GM23248 (cell line): ENCODE results near the gene DAAM1. TPM values are rescaled to one million over a fixed set of nuclear protein-coding genes. Genes with fewer than 3 reads are reported as not detected.

ENCODE experiments used
- DNase-seq: peaks from one replicate; pipeline ENCODE4 v3.0.0-alpha.2; 2015
- H2AFZ ChIP-seq: fragments of 200-600 bp; sonication (generic); 2 replicates; pipeline ENCODE4 v1.6.1; 2016; ENCODE audit warnings: antibody characterized with exemption
- H3F3A ChIP-seq: fragments of 200-600 bp; sonication (generic); 2 replicates; pipeline ENCODE4 v1.6.1; 2016; ENCODE audit warnings: mild to moderate bottlenecking, antibody characterized with exemption, mixed run types; ENCODE audit not compliant: insufficient read depth
- H3K27ac ChIP-seq: fragments of 200-600 bp; sonication (generic); 2 replicates; pipeline ENCODE4 v1.5.1; 2016; ENCODE audit warnings: mild to moderate bottlenecking
- H3K27me3 ChIP-seq: fragments of 200-600 bp; sonication (generic); replicated peaks from 2 replicates; pipeline ENCODE4 v1.6.1; 2016; ENCODE audit warnings: mild to moderate bottlenecking; ENCODE audit not compliant: insufficient read depth
- H3K36me3 ChIP-seq: fragments of 200-600 bp; sonication (generic); 2 replicates; pipeline ENCODE4 v1.6.1; 2016; ENCODE audit warnings: low read depth, mild to moderate bottlenecking
- H3K4me1 ChIP-seq: fragments of 200-600 bp; sonication (generic); 2 replicates; pipeline ENCODE4 v1.6.1; 2016; ENCODE audit warnings: mild to moderate bottlenecking; ENCODE audit not compliant: insufficient read depth
- H3K4me2 ChIP-seq: fragments of 200-600 bp; sonication (generic); one replicate; pipeline ENCODE4 v1.6.1; 2016; ENCODE audit warnings: mild to moderate bottlenecking; ENCODE audit not compliant: unreplicated experiment
- H3K4me3 ChIP-seq: fragments of 200-600 bp; sonication (generic); 2 replicates; pipeline ENCODE4 v1.5.1; 2016; ENCODE audit warnings: mild to moderate bottlenecking
- H3K79me2 ChIP-seq: fragments of 200-600 bp; sonication (generic); 2 replicates; pipeline ENCODE4 v1.6.1; 2016; ENCODE audit warnings: mild to moderate bottlenecking; ENCODE audit not compliant: insufficient read depth
- H3K9ac ChIP-seq: fragments of 200-600 bp; sonication (generic); 2 replicates; pipeline ENCODE4 v1.6.1; 2016; ENCODE audit warnings: mild to moderate bottlenecking
- H3K9me2 ChIP-seq: fragments of 200-600 bp; sonication (generic); 2 replicates; pipeline ENCODE4 v1.6.1; 2016; ENCODE audit warnings: mixed run types, mild to moderate bottlenecking, moderate library complexity; ENCODE audit not compliant: insufficient read depth
- H3K9me3 ChIP-seq: fragments of 200-600 bp; sonication (generic); one replicate; pipeline ENCODE4 v1.6.1; 2017; ENCODE audit warnings: low read depth
- H4K20me1 ChIP-seq: fragments of 200-600 bp; sonication (generic); 2 replicates; pipeline ENCODE4 v1.6.0; 2016; ENCODE audit not compliant: insufficient read depth
- EZH2 ChIP-seq: fragments of 200-600 bp; sonication (generic); IDR thresholded peaks from 2 replicates; pipeline ENCODE4 v1.6.1; 2018; ENCODE audit warnings: antibody characterized with exemption, mild to moderate bottlenecking; ENCODE audit not compliant: insufficient read depth, poor library complexity, severe bottlenecking
- EZH2phosphoT487 ChIP-seq: fragments of 200-600 bp; sonication (generic); IDR thresholded peaks from 2 replicates; pipeline ENCODE4 v1.6.1; 2018; ENCODE audit warnings: antibody characterized with exemption, moderate library complexity, mild to moderate bottlenecking, low read depth; ENCODE audit not compliant: insufficient read depth
- WGBS, 2 experiments: methylation state at CpG; one replicate each; pipeline ENCODE4 v1.1.6; 2015 to 2017; ENCODE audit warnings: low lambda C conversion rate in 2 of 2, low coverage in 1 of 2; ENCODE audit errors: missing lambda C conversion rate in 2 of 2; 5-methylcytosine and 5-hydroxymethylcytosine counted together
- in situ Hi-C: fragments of 300-500 bp; cut with MboI; formaldehyde crosslinking; loops from 2 replicates; pipeline ENCODE4 v1.15.0; 2020
- polyA plus RNA-seq: library from polyadenylated mRNA; unstranded; fragments of >200 nt; fragmentation: Nextera tagmentation; extraction: Ambion mirVana; gene quantifications from 2 replicates; pipeline ENCODE4 v1.2.1, GENCODE V29; 2016
- total RNA-seq: library from RNA; depleted of rRNA; stranded (reverse); fragments of >200 nt; shearing (Covaris generic); gene quantifications from 2 replicates; pipeline ENCODE4 v1.2.3, GENCODE V29; 2014

The DAAM1 gene
- total and polyA plus RNA-seq, 2 experiments from 2014 or later = 17.4 to 17.5 TPM

- 98 to 99% methylated on average over 5 of the region's 5 CpGs for WGBS, 2 experiments
- no peaks in the 10 kb centered on the region for H3K9me3 ChIP-seq
- peaks cover 17% of the 10 kb centered on the region for H3K4me1 ChIP-seq
- H3K27me3 ChIP-seq = no peaks in the 10 kb centered on the region
- H3K27ac ChIP-seq = no peak overlapping the region
- no peaks in the 10 kb centered on the region for H3F3A ChIP-seq
- no peak overlapping the region for H3K9ac ChIP-seq
- H3K4me2 ChIP-seq = no peak overlapping the region
- H3K9me2 ChIP-seq = no peaks in the 10 kb centered on the region
- no peak overlapping the region for H2AFZ ChIP-seq
- H3K4me3 ChIP-seq = no peak overlapping the region
- no peak for DNase-seq
- H3K79me2 ChIP-seq = no peaks in the 10 kb centered on the region; the same call in 1 of the 2 replicates
- peaks cover 14% of the 10 kb centered on the region; the same call in 1 of the 2 replicates for H3K36me3 ChIP-seq
- TF ChIP-seq EZH2phosphoT487 (no peak), EZH2 (no peak)
- in situ Hi-C loops = no loop called here
- no peaks in the 10 kb centered on the region for H4K20me1 ChIP-seq
Observed at GRCh38 chr14:59268858-59269257, 80.4 kb downstream of the DAAM1 start.

GRCh38 chr14:59269466-59269865 is 81.0 kb downstream of the DAAM1 start:
- no peaks in the 10 kb centered on the region for H3K79me2 ChIP-seq
- H3K9me3 ChIP-seq = no peaks in the 10 kb centered on the region
- no peak overlapping the region for H3K4me2 ChIP-seq
- in situ Hi-C loops = no loop called here
- peaks cover 3% of the 10 kb centered on the region for H3F3A ChIP-seq
- no peaks in the 10 kb centered on the region for H3K9me2 ChIP-seq
- H3K27me3 ChIP-seq = no peaks in the 10 kb centered on the region
- no peak for TF ChIP-seq EZH2phosphoT487
- TF ChIP-seq EZH2 = no peak
- 0 out of 2 replicates have a peak, but pooled peaks cover 8% of the 10 kb centered on the region for H3K36me3 ChIP-seq
- no peak overlapping the region for H2AFZ ChIP-seq
- no peaks in the 10 kb centered on the region for H4K20me1 ChIP-seq
- WGBS, 2 experiments = 96 to 100% methylated on average over 3 of the region's 3 CpGs
- no peak overlapping the region for H3K9ac ChIP-seq
- H3K4me3 ChIP-seq = no peak overlapping the region
- H3K27ac ChIP-seq = no peak overlapping the region
- H3K4me1 ChIP-seq = peaks cover 19% of the 10 kb centered on the region
- no peak for DNase-seq

DNA sequence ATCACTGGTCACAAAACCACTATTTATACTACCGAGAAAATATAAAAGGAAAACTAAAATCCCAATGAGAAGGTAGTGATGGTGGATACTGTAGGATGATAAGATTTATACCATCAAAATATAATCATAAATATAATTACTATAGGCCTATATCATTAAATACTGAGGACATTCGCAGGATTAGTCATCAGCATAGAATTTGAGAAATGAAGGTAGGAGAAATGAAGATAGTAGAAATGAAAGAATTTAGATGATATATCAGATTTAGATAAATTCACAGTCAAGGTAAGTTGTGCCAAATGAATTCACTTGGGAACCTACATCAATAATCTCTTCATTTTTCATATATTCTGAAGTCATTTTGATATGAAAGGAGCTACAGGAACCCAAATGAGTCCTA is 82.8 kb downstream of the DAAM1 start:
- H2AFZ ChIP-seq = no peak overlapping the region
- no peaks in the 10 kb centered on the region for H3K79me2 ChIP-seq
- H4K20me1 ChIP-seq = no peaks in the 10 kb centered on the region
- H3K9me2 ChIP-seq = no peaks in the 10 kb centered on the region
- in situ Hi-C loops = no loop called here
- 96 to 99% methylated on average over 2 of the region's 2 CpGs for WGBS, 2 experiments
- peaks cover 36% of the 10 kb centered on the region for H3K4me1 ChIP-seq
- H3K9ac ChIP-seq = no peak overlapping the region
- 0 out of 2 replicates have a peak, but pooled peaks cover 8% of the 10 kb centered on the region for H3K36me3 ChIP-seq
- no peak for DNase-seq
- H3K4me2 ChIP-seq = peak overlapping the region; percentile 31
- no peak overlapping the region for H3K27ac ChIP-seq
- TF ChIP-seq EZH2 (no peak), EZH2phosphoT487 (no peak)
- H3K9me3 ChIP-seq = no peaks in the 10 kb centered on the region
- H3K27me3 ChIP-seq = no peaks in the 10 kb centered on the region
- H3K4me3 ChIP-seq = no peak overlapping the region
- H3F3A ChIP-seq = peaks cover 19% of the 10 kb centered on the region

- Histone ChIP-seq H3K9me2 (no peaks in the 10 kb centered on the region), H3K36me3 (0 out of 2 replicates have a peak, but pooled peaks cover 8% of the 10 kb centered on the region), H2AFZ (no peak overlapping the region), H3K79me2 (no peaks in the 10 kb centered on the region), H3K4me3 (no peak overlapping the region), H3K27ac (no peak overlapping the region), H4K20me1 (no peaks in the 10 kb centered on the region), H3K4me2 (peak overlapping the region; percentile 31), H3K27me3 (no peaks in the 10 kb centered on the region), H3F3A (peaks cover 24% of the 10 kb centered on the region), H3K4me1 (peaks cover 41% of the 10 kb centered on the region), H3K9ac (no peak overlapping the region), H3K9me3 (no peaks in the 10 kb centered on the region)
- in situ Hi-C loops = no loop called here
- TF ChIP-seq EZH2 = no peak
- no peak for TF ChIP-seq EZH2phosphoT487
- WGBS, 2 experiments = 76 to 81% methylated on average over 4 of the region's 4 CpGs
- DNase-seq = peak; percentile 41
Observed at GRCh38 chr14:59271734-59272133, 83.3 kb downstream of the DAAM1 start.

- Histone ChIP-seq H3K4me2 (no peak overlapping the region), H3K27ac (no peak overlapping the region), H4K20me1 (no peaks in the 10 kb centered on the region), H3K27me3 (no peaks in the 10 kb centered on the region), H3K36me3 (0 out of 2 replicates have a peak, but pooled peaks cover 8% of the 10 kb centered on the region), H3K9me2 (no peaks in the 10 kb centered on the region), H3K4me1 (peaks cover 48% of the 10 kb centered on the region), H3K4me3 (no peak overlapping the region), H3K9ac (no peak overlapping the region), H3K79me2 (no peaks in the 10 kb centered on the region), H3K9me3 (no peaks in the 10 kb centered on the region), H2AFZ (no peak overlapping the region), H3F3A (peaks cover 25% of the 10 kb centered on the region)
- in situ Hi-C loops = no loop called here
- DNase-seq = no peak
- TF ChIP-seq EZH2 = no peak
- TF ChIP-seq EZH2phosphoT487 = no peak
Observed at GRCh38 chr14:59272633-59273032, 84.2 kb downstream of the DAAM1 start.
